K562 (cell line): ENCODE measurements around the gene CPT1C. TPM values are rescaled to one million over a fixed set of nuclear protein-coding genes. Genes with fewer than 3 reads are reported as not detected.

Experiments used
- ATAC-seq: fragments of 200-7000 bp; cut with Tn5 transposase; 3 replicates; pipeline ENCODE4 v1.9.1; 2020; ENCODE audit warnings: moderate library complexity
- BruUV-seq: library from RNA; stranded (reverse); fragments of 400-500 nt; replicated peaks from 2 replicates; lab custom pipeline; 2021; lab: Mats Ljungman, UMichigan
- CTCF ChIA-PET: fragments of 300-600 bp; formaldehyde crosslinking; extraction: SDS; loops from one replicate; lab custom pipeline; 2021; ENCODE audit warnings: low intra/inter-chr PET ratio; lab: Yijun Ruan, JAX
- POLR2A ChIA-PET: fragments of 300-600, 350-650 bp; sonication (Branson Sonifier 250); formaldehyde crosslinking; extraction: SDS; loops from one replicate; lab custom pipeline; 2021; ENCODE audit warnings: antibody characterized with exemption, inconsistent platforms; lab: Yijun Ruan, JAX
- DNase-seq, 4 experiments: peaks; one replicate each; pipeline versions ENCODE4 v3.0.0 to v3.0.0-alpha.2; 2011 to 2018; ENCODE audit warnings: low spot score in 3 of 4, mixed read lengths in 3 of 4; ENCODE audit errors: extremely low read depth in 1 of 4
- FAIRE-seq: peaks from 2 replicates; lab custom pipeline; 2011; peaks lifted over from hg19 to GRCh38; lab: Jason Lieb, UNC
- H2AFZ ChIP-seq: 2 replicates; pipeline ENCODE4 v1.6.0; 2011; ENCODE audit warnings: low read depth, low read length, control low read depth, inconsistent platforms
- H3K27ac ChIP-seq: fragments of 200-600 bp; 3 replicates; pipeline ENCODE4 v1.8.0; 2011; ENCODE audit warnings: low read depth, mild to moderate bottlenecking, control low read depth, inconsistent platforms, low read length, moderate library complexity, mixed read lengths; ENCODE audit errors: extremely low read depth
- H3K27me3 ChIP-seq, 2 experiments: fragments of 300-600 bp in 1 of 2; 2 replicates in 1 of 2; 3 replicates in 1 of 2; pipeline versions ENCODE4 v1.6.0 to v1.8.0; 2011; ENCODE audit warnings: inconsistent platforms in 2 of 2, low read length in 2 of 2, mild to moderate bottlenecking in 1 of 2, mixed read lengths in 1 of 2, moderate library complexity in 1 of 2; ENCODE audit not compliant: control insufficient read depth in 2 of 2, insufficient read depth in 2 of 2
- H3K36me3 ChIP-seq: fragments of 300-600 bp; 3 replicates; pipeline ENCODE4 v1.8.0; 2011; ENCODE audit warnings: mild to moderate bottlenecking, low read length, inconsistent platforms; ENCODE audit not compliant: control insufficient read depth, insufficient read depth
- H3K4me1 ChIP-seq, 2 experiments: fragments of 200-600 bp in 1 of 2; replicated peaks in 1 of 2; 2 replicates in 1 of 2; 3 replicates in 1 of 2; pipeline versions ENCODE4 v1.5.1 to v1.8.0; 2011; ENCODE audit warnings: inconsistent platforms in 2 of 2, low read length in 2 of 2, mild to moderate bottlenecking in 1 of 2, mixed read lengths in 1 of 2, moderate library complexity in 1 of 2; ENCODE audit not compliant: control insufficient read depth in 2 of 2, insufficient read depth in 2 of 2
- H3K4me2 ChIP-seq: 2 replicates; pipeline ENCODE4 v1.6.1; 2011; ENCODE audit warnings: low read length, control low read depth, inconsistent platforms, mixed read lengths; ENCODE audit not compliant: insufficient read depth
- H3K4me3 ChIP-seq: fragments of 200-600 bp; sonication (generic), shearing (Covaris generic); 2 replicates; pipeline ENCODE4 v1.5.1; 2016; ENCODE audit warnings: control low read depth, inconsistent platforms
- H3K79me2 ChIP-seq: fragments of 200-600 bp; 3 replicates; pipeline ENCODE4 v1.8.0; 2011; ENCODE audit warnings: low read length, inconsistent platforms; ENCODE audit not compliant: control insufficient read depth, insufficient read depth
- H3K9ac ChIP-seq, 2 experiments: 2 replicates each; pipeline versions ENCODE4 v1.6.0 to v1.6.1; 2011; ENCODE audit warnings: low read depth in 2 of 2, low read length in 2 of 2, control low read depth in 1 of 2, inconsistent platforms in 1 of 2, mild to moderate bottlenecking in 1 of 2, mixed read lengths in 1 of 2; ENCODE audit not compliant: insufficient read depth in 1 of 2
- H3K9me1 ChIP-seq: one replicate; pipeline ENCODE4 v1.6.0; 2011; ENCODE audit warnings: inconsistent platforms, mild to moderate bottlenecking, low read length, moderate library complexity; ENCODE audit not compliant: control insufficient read depth, insufficient read depth
- H3K9me3 ChIP-seq: replicated peaks from 2 replicates; pipeline ENCODE4 v1.5.1; 2011; ENCODE audit warnings: low read depth, low read length, inconsistent platforms; ENCODE audit not compliant: control insufficient read depth, insufficient read depth
- H4K20me1 ChIP-seq: replicated peaks from 2 replicates; pipeline ENCODE4 v1.6.1; 2011; ENCODE audit warnings: low read length, inconsistent platforms, mixed read lengths; ENCODE audit not compliant: control insufficient read depth, insufficient read depth
- RBFOX2 ChIP-seq: fragments of 200-400 bp; formaldehyde crosslinking; IDR thresholded peaks from 2 replicates; pipeline ENCODE4 v1.6.1; 2017; ENCODE audit warnings: low read depth, mild to moderate bottlenecking, low read length, moderate library complexity
- TGIF2 ChIP-seq: sonication (generic); formaldehyde crosslinking; IDR thresholded peaks from 2 replicates; pipeline ENCODE4 v1.8.1; 2022; ENCODE audit warnings: mild to moderate bottlenecking, missing genetic modification reagents, moderate library complexity
- TRIM28 ChIP-seq: fragments of 450-650 bp; IDR thresholded peaks from 2 replicates; pipeline ENCODE4 v1.6.1; 2017
- WGBS: fragments of 100-300 bp; shearing (Covaris generic); methylation state at CpG from one replicate; pipeline ENCODE4 v1.1.6; 2016; ENCODE audit warnings: low coverage, mixed read lengths; ENCODE audit not compliant: insufficient coverage; ENCODE audit errors: missing lambda C conversion rate; 5-methylcytosine and 5-hydroxymethylcytosine counted together
- in situ Hi-C: fragments of 300-500 bp; cut with MboI; formaldehyde crosslinking; loops from 4 replicates; pipeline ENCODE4 v1.15.0; 2018; ENCODE audit warnings: inconsistent platforms, mixed read lengths
- intact Hi-C: fragments of 100-400 bp; cut with micrococcal nuclease; formaldehyde crosslinking; loops from 2 replicates; pipeline ENCODE4 v1.14.2; 2022
- polyA plus RNA-seq, 8 experiments: library from polyadenylated mRNA; depleted of rRNA in 4 of 8; stranded (reverse) in 5 of 8; unstranded in 3 of 8; fragments of >200 nt; fragmentation: Nextera tagmentation in 2 of 8; fragmentation: Illumina TruSeq in 1 of 8; extraction: Ambion mirVana in 2 of 8; extraction: Trizol in 1 of 8; gene quantifications; 2 replicates each; pipeline versions ENCODE4 v1.2.1 to v1.2.3, GENCODE V29; 2011 to 2014; ENCODE audit warnings: inconsistent platforms in 1 of 8, missing spikeins in 1 of 8
- total RNA-seq, 7 experiments: library from RNA; depleted of rRNA in 6 of 7; stranded (reverse); fragments of >200 nt in 6 of 7; fragmentation: Illumina TruSeq in 2 of 7; extraction: Trizol in 2 of 7; gene quantifications; 2 replicates each; pipeline versions ENCODE4 v1.2.1 to v1.2.3, GENCODE V29; 2011 to 2021; ENCODE audit warnings: low replicate concordance in 1 of 7
- TF ChIP-seq, protein P1 (sequence below): fragments of 450-650 bp; formaldehyde crosslinking; IDR thresholded peaks from 2 replicates; pipeline ENCODE4 v1.4.0; 2022; ENCODE audit warnings: missing genetic modification characterization

The CPT1C gene
- total and polyA plus RNA-seq, 9 of the 15 experiments (the other 6 are each of a cell fraction or from before 2014, with no cell fraction given): 1.9 to 12.3 (median 3.0) TPM

DNA sequence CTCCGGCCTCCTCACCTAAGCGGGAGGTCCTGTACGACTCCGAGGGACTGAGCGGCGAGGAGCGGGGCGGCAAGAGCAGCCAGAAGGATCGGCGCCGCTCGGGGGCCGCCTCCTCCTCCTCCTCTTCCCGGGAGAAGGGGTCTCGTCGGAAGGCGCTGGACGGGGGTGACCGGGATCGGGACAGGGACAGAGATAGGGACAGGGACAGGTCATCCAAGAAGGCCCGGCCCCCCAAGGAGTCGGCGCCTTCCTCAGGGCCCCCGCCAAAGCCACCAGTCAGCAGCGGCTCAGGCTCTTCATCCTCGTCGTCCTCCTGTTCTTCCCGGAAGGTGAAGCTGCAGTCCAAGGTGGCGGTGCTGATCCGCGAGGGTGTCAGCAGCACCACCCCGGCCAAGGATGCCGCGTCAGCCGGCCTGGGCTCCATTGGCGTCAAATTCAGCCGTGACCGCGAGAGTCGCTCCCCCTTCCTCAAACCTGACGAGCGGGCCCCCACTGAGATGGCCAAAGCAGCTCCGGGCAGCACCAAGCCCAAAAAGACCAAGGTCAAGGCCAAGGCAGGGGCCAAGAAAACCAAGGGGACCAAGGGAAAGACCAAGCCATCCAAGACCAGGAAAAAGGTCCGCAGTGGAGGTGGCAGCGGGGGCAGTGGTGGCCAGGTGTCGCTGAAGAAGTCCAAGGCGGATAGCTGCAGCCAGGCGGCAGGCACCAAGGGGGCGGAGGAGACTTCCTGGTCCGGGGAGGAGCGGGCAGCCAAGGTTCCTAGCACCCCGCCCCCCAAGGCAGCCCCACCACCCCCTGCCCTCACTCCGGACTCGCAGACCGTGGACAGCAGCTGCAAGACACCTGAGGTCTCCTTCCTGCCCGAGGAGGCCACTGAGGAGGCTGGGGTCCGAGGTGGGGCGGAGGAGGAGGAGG lies 38.1 kb upstream of the CPT1C start:
- TSS peak; percentile 34 for BruUV-seq
- Histone ChIP-seq H3K9me3 (no peaks in the 10 kb centered on the region; the same call in 1 of the 2 replicates), H4K20me1 (0 out of 2 replicates have a peak, but pooled peaks cover 4% of the 10 kb centered on the region), H3K9ac (no peak overlapping the region), H3K9me1 (no peaks in the 10 kb centered on the region), H2AFZ (no peak overlapping the region), H3K4me2 (no peak overlapping the region), H3K4me1 (peaks cover 0 to 10% of the 10 kb centered on the region in 2 experiments; a peak in 2 of 5 replicates), H3K36me3 (peaks cover 79% of the 10 kb centered on the region; the same call in 2 of the 3 replicates), H3K27me3 (no peaks in the 10 kb centered on the region), H3K4me3 (no peak overlapping the region), H3K79me2 (no peaks in the 10 kb centered on the region), H3K27ac (no peak overlapping the region)
- FAIRE-seq (no peak), ATAC-seq (no peak), DNase-seq (no peak)
- in situ Hi-C loops (no loop called here), intact Hi-C loops (no loop called here)
- TF ChIP-seq, protein P1, sequence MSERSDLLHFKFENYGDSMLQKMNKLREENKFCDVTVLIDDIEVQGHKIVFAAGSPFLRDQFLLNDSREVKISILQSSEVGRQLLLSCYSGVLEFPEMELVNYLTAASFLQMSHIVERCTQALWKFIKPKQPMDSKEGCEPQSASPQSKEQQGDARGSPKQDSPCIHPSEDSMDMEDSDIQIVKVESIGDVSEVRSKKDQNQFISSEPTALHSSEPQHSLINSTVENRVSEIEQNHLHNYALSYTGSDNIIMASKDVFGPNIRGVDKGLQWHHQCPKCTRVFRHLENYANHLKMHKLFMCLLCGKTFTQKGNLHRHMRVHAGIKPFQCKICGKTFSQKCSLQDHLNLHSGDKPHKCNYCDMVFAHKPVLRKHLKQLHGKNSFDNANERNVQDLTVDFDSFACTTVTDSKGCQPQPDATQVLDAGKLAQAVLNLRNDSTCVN (CRISPR knock-in tag): no peak
- TF ChIP-seq TGIF2: no peak
- TF ChIP-seq TRIM28: no peak
- peak; percentile 46 for TF ChIP-seq RBFOX2
- POLR2A ChIA-PET: interaction anchor here (0.7 to 4.3 kb wide), 2 partner anchors 10 to 259 kb away, joined by 3 to 27 read pairs; partner anchors contain the start of gene SCAF1
- 98% methylated on average over 29 of the region's 58 CpGs for WGBS
- CTCF ChIA-PET: no interaction called here
